B cell (primary cell): ENCODE results near the gene TOPAZ1. TPM values are rescaled to one million over a fixed set of nuclear protein-coding genes. Genes with fewer than 3 reads are reported as not detected.

ENCODE experiments used
- ATAC-seq: fragments of 200-7000 bp; cut with Tn5 transposase; one replicate; pipeline ENCODE4 v1.10.0; 2021; ENCODE audit warnings: low read depth, mild to moderate bottlenecking, moderate number of reproducible peaks, moderate library complexity
- CTCF ChIA-PET: fragments of 350-600 bp; sonication (Branson Sonifier 250); formaldehyde crosslinking; loops from one replicate; lab custom pipeline; 2021; ENCODE audit warnings: antibody characterized with exemption, inconsistent platforms; lab: Charles Lee
- POLR2A ChIA-PET: fragments of 350-600 bp; sonication (Branson Sonifier 250); formaldehyde crosslinking; loops from one replicate; lab custom pipeline; 2021; ENCODE audit warnings: antibody characterized with exemption; lab: Charles Lee
- DNase-seq: peaks from one replicate; pipeline ENCODE4 v3.0.0; 2013
- H2AFZ ChIP-seq: 2 replicates; pipeline ENCODE4 v1.6.1; 2012; ENCODE audit warnings: mild to moderate bottlenecking, low read depth, low read length; ENCODE audit not compliant: insufficient read depth, poor library complexity, severe bottlenecking
- H3K27ac ChIP-seq, 2 donors: 1 replicate in 1 of 2; 2 replicates in 1 of 2; pipeline ENCODE4 v1.5.1; 2012 to 2013; ENCODE audit warnings: low read length in 2 of 2, mild to moderate bottlenecking in 2 of 2, moderate library complexity in 1 of 2
- H3K27me3 ChIP-seq, 4 experiments: fragments of 200-600 bp in 1 of 4; sonication (generic) in 1 of 4; replicated peaks in 1 of 4; 1 replicate in 2 of 4; 2 replicates in 2 of 4; pipeline versions ENCODE4 v1.6.1 to v1.7.0; 2013 to 2016; ENCODE audit warnings: low read length in 3 of 4, mild to moderate bottlenecking in 2 of 4, mixed read lengths in 1 of 4, moderate library complexity in 1 of 4; ENCODE audit not compliant: insufficient read depth in 4 of 4, control insufficient read depth in 3 of 4; ENCODE audit errors: control extremely low read depth in 1 of 4
- H3K36me3 ChIP-seq, 2 experiments: replicated peaks in 1 of 2; 1 replicate in 1 of 2; 2 replicates in 1 of 2; pipeline versions ENCODE4 v1.6.1 to v1.7.1; 2013; ENCODE audit warnings: low read length in 1 of 2; ENCODE audit not compliant: insufficient read depth in 2 of 2, control insufficient read depth in 1 of 2; ENCODE audit errors: control extremely low read depth in 1 of 2, extremely low read depth in 1 of 2
- H3K4me1 ChIP-seq, 2 donors: fragments of 200-600 bp in 1 of 2; sonication (generic) in 1 of 2; 1 replicate in 1 of 2; 2 replicates in 1 of 2; pipeline versions ENCODE4 v1.5.1 to v1.6.1; 2013 to 2017; ENCODE audit warnings: low read length in 2 of 2; ENCODE audit not compliant: control insufficient read depth in 2 of 2, insufficient read depth in 2 of 2
- H3K4me2 ChIP-seq: replicated peaks from 2 replicates; pipeline ENCODE3; 2012; ENCODE audit warnings: mild to moderate bottlenecking, low read depth, low read length; ENCODE audit not compliant: poor library complexity, severe bottlenecking
- H3K4me3 ChIP-seq, 5 experiments: fragments of 200-600 bp in 1 of 5; sonication (generic) in 1 of 5; 1 replicate in 3 of 5; 2 replicates in 2 of 5; pipeline versions ENCODE4 v1.5.1 to v1.7.0; 2011 to 2016; ENCODE audit warnings: low read length in 4 of 5, mild to moderate bottlenecking in 4 of 5, low read depth in 2 of 5, control low read depth in 1 of 5, moderate library complexity in 1 of 5; ENCODE audit not compliant: insufficient read depth in 1 of 5; ENCODE audit errors: control extremely low read depth in 1 of 5, extremely low read depth in 1 of 5
- H3K79me2 ChIP-seq: fragments of 200-600 bp; sonication (generic); one replicate; pipeline ENCODE4 v1.6.0; 2016; ENCODE audit warnings: low read length; ENCODE audit not compliant: control insufficient read depth, insufficient read depth
- H3K9ac ChIP-seq: fragments of 200-600 bp; sonication (generic); 2 replicates; pipeline ENCODE4 v1.6.1; 2017; ENCODE audit warnings: mild to moderate bottlenecking, low read length, moderate library complexity
- H3K9me3 ChIP-seq, 3 donors: one replicate each; pipeline versions ENCODE4 v1.6.1 to v1.7.1; 2013; ENCODE audit warnings: low read length in 2 of 3; ENCODE audit not compliant: control insufficient read depth in 2 of 3, insufficient read depth in 1 of 3; ENCODE audit errors: control extremely low read depth in 1 of 3
- H4K20me1 ChIP-seq: 2 replicates; pipeline ENCODE4 v1.6.0; 2012; ENCODE audit warnings: mild to moderate bottlenecking, low read length; ENCODE audit not compliant: insufficient read depth, control insufficient read depth, poor library complexity, severe bottlenecking
- H3K27ac Mint-ChIP-seq: one replicate; pipeline ENCODE4 v1.8.0; 2021; ENCODE audit warnings: mixed read lengths
- H3K27me3 Mint-ChIP-seq: one replicate; pipeline ENCODE4 v1.8.0; 2021; ENCODE audit warnings: mixed read lengths
- H3K4me1 Mint-ChIP-seq: one replicate; pipeline ENCODE4 v1.8.0; 2021; ENCODE audit warnings: mixed read lengths
- H3K4me3 Mint-ChIP-seq: one replicate; pipeline ENCODE4 v1.8.0; 2021; ENCODE audit warnings: mixed read lengths
- H3K9me3 Mint-ChIP-seq: one replicate; pipeline ENCODE4 v1.8.0; 2022; ENCODE audit warnings: mixed read lengths; ENCODE audit not compliant: insufficient read depth
- EZH2 ChIP-seq: IDR thresholded peaks from 2 replicates; pipeline ENCODE4 v1.6.1; 2012; ENCODE audit warnings: borderline replicate concordance, low read depth, mild to moderate bottlenecking, moderate library complexity, low read length; ENCODE audit not compliant: insufficient read depth, poor library complexity, severe bottlenecking
- WGBS: methylation state at CpG from one replicate; pipeline ENCODE4 v1.1.5; 2013; ENCODE audit warnings: missing lambda C conversion rate; ENCODE audit not compliant: insufficient coverage; 5-methylcytosine and 5-hydroxymethylcytosine counted together
- intact Hi-C: fragments of 100-400 bp; cut with micrococcal nuclease; formaldehyde crosslinking; loops from one replicate; pipeline ENCODE4 v1.10.0; 2022
- polyA plus RNA-seq: library from polyadenylated mRNA; depleted of rRNA; stranded (reverse); fragments of >200 nt; gene quantifications from 2 replicates; pipeline ENCODE4 v1.2.3, GENCODE V29; 2012
- total RNA-seq, 2 donors: library from RNA; stranded (reverse); fragments of 120-200 nt in 1 of 2; gene quantifications; 1 replicate in 1 of 2; 2 replicates in 1 of 2; pipeline versions ENCODE4 v1.2.3 to v1.2.4, GENCODE V29; 2013 to 2022
- TF ChIP-seq, protein P1 (sequence below): fragments of 200-600 bp; IDR thresholded peaks from one replicate; pipeline ENCODE4 v1.8.0; 2022; ENCODE audit warnings: antibody characterized with exemption, mild to moderate bottlenecking

TOPAZ1 gene
- total and polyA plus RNA-seq, 2 donors (not counting 1 experiment from before 2014, with no cell fraction given): not detected

DNA sequence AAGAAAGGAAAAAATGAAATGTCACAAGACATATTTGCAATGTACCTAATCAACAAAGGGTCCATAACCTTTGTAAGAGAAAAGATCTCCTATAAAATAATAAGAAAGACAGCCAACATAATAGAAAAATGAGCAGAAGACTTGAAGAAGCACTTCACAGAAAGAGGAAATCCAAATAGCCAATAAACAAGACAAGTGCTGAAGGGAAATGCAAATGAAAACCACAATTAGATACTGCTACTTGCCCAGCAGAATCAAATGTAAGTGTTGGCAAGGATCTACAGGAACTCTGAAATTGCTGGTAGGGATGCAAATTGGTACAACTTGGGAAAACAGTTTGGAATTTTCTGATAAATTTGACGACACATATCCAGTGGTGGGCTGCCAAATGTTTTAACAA lies 15.1 kb upstream of the TOPAZ1 start:
- CTCF ChIA-PET: interaction anchor here (0.9 to 1.3 kb wide), 2 partner anchors 8 to 26 kb away, joined by 3 read pairs; no protein-coding TSS in a partner anchor

DNA sequence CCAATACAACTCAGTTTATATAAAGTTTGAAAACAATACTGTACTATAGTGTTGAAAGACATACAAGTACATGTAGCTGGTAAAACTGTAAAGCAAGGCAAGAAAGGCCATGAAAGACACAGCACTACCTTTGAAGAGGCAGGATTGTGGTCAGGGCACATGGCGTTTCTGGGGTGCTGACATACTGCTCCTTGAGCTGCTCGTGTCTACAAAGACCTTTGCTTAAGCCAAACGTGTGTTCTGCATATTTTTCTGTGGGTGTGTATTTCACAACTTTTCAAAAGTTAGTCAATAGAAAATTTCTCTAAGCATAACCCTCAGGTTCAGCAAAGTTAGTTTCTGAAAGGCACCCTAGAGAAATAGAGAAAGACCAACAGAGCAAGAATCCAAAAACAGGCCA lies 14.1 kb upstream of the TOPAZ1 start:
- Mint-ChIP-seq H3K9me3 (no peaks in the 10 kb centered on the region), H3K27ac (no peak overlapping the region), H3K4me3 (no peak overlapping the region), H3K27me3 (peaks cover 31% of the 10 kb centered on the region), H3K4me1 (no peaks in the 10 kb centered on the region)
- no peak overlapping the region for H2AFZ ChIP-seq
- no peak overlapping the region for H3K4me2 ChIP-seq
- intact Hi-C loops: no loop called here
- DNase-seq: no peak
- no peak overlapping the region for H3K27ac ChIP-seq
- H3K4me1 ChIP-seq: no peaks in the 10 kb centered on the region
- CTCF ChIA-PET: interaction anchor here (0.9 kb wide), 1 partner anchor 8 kb away, joined by 3 read pairs; no protein-coding TSS in a partner anchor
- POLR2A ChIA-PET: no interaction called here
- ATAC-seq: no peak
- H3K4me3 ChIP-seq: no peak overlapping the region
- no peaks in the 10 kb centered on the region for H4K20me1 ChIP-seq
- H3K79me2 ChIP-seq: no peaks in the 10 kb centered on the region
- H3K27me3 ChIP-seq: peaks cover 0 to 15% (median 4%) of the 10 kb centered on the region in 4 experiments
- H3K36me3 ChIP-seq: no peaks in the 10 kb centered on the region
- TF ChIP-seq, protein P1, sequence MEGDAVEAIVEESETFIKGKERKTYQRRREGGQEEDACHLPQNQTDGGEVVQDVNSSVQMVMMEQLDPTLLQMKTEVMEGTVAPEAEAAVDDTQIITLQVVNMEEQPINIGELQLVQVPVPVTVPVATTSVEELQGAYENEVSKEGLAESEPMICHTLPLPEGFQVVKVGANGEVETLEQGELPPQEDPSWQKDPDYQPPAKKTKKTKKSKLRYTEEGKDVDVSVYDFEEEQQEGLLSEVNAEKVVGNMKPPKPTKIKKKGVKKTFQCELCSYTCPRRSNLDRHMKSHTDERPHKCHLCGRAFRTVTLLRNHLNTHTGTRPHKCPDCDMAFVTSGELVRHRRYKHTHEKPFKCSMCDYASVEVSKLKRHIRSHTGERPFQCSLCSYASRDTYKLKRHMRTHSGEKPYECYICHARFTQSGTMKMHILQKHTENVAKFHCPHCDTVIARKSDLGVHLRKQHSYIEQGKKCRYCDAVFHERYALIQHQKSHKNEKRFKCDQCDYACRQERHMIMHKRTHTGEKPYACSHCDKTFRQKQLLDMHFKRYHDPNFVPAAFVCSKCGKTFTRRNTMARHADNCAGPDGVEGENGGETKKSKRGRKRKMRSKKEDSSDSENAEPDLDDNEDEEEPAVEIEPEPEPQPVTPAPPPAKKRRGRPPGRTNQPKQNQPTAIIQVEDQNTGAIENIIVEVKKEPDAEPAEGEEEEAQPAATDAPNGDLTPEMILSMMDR: no peak
- no peak for TF ChIP-seq EZH2
- H3K9ac ChIP-seq: no peak overlapping the region
- WGBS: 90% methylated on average over 2 of the region's 3 CpGs
- no peaks in the 10 kb centered on the region for H3K9me3 ChIP-seq

More for the DNA sequence above, 15.1 kb upstream of the TOPAZ1 start:
- H3K27ac Mint-ChIP-seq: no peak overlapping the region
- H3K4me2 ChIP-seq: no peak overlapping the region
- H3K79me2 ChIP-seq: no peaks in the 10 kb centered on the region
- TF ChIP-seq, protein P1: no peak
- TF ChIP-seq EZH2: no peak
- no peaks in the 10 kb centered on the region for H3K4me1 Mint-ChIP-seq
- POLR2A ChIA-PET: no interaction called here
- H3K27me3 Mint-ChIP-seq: peaks cover 37% of the 10 kb centered on the region
- DNase-seq (no peak), ATAC-seq (no peak)
- peaks cover 0 to 15% (median 7%) of the 10 kb centered on the region in 4 experiments for H3K27me3 ChIP-seq
- H3K27ac ChIP-seq: no peak overlapping the region
- no peak overlapping the region for H2AFZ ChIP-seq
- no peak overlapping the region for H3K4me3 ChIP-seq
- no peak overlapping the region for H3K9ac ChIP-seq
- no peaks in the 10 kb centered on the region for H3K9me3 Mint-ChIP-seq
- no peaks in the 10 kb centered on the region for H3K36me3 ChIP-seq
- H3K4me1 ChIP-seq: no peaks in the 10 kb centered on the region
- no peaks in the 10 kb centered on the region for H4K20me1 ChIP-seq
- no CpG with 5 or more reads among the region's 1 CpG for WGBS
- no peaks in the 10 kb centered on the region for H3K9me3 ChIP-seq
- intact Hi-C loops: no loop called here
- H3K4me3 Mint-ChIP-seq: no peak overlapping the region
